Iris pigment epithelial cell (primary cell): ENCODE data around the gene FAM234A.
"Not testable (repeated sequence)": the region's sequence is repeated elsewhere in the genome, so short reads cannot be mapped to it uniquely, and the experiment has no call there.

ENCODE experiments used
- DNase-seq: peaks from one replicate; pipeline ENCODE4 v3.0.0-alpha.2; 2011; ENCODE audit warnings: low read depth

FAM234A gene

DNA sequence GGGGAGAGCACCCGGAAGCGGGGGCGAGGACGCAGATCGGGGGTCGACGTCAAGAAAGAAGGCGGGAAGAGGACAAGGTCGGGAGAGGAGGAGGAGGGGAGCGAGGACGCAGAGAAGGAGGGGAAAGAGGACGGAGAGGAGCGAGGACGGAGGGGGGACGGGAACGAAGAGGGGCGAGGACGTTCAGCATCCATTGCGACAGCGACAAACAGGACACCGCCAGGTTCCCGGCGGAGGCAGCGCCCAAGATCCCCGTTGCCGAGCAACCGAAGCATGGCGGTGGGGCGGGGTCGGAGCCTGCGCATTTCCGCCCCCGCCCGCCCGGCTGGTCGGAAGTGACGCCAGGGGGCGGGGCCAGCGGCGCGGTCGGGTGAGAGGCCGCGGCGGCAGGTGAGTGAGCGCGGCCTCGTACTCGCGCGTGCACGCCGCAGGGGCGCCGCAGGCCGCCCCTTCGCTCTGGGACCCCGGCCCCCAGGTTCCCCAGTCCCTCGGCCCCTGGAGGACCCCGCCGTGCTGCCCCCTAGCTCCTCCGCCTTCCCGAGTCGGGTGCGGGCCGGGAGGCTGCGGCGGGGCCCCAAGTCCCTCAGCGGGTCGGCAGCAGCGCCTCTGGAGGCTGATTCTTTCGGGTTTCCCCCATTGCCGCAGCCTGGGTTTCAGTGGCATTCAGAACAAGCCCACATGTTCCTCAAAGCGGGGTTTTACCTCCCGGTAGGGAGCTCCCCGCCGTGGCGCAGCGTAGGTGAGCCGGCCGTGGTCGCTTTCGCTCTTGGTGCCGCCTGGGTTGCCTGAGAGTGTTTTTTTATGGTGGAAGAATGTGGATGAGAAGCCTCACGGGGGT lies at the start of gene FAM234A:
Gene FAM234A (plus strand): TSS at position 354 of the 838 bp plus-strand sequence. CDS start 19,593 bp downstream, outside the sequence.
- DNase-seq = peak; percentile 88

GRCh38 chr16:185213-185612 lies 49.4 kb upstream of the FAM234A start:
- no peak for DNase-seq

DNA sequence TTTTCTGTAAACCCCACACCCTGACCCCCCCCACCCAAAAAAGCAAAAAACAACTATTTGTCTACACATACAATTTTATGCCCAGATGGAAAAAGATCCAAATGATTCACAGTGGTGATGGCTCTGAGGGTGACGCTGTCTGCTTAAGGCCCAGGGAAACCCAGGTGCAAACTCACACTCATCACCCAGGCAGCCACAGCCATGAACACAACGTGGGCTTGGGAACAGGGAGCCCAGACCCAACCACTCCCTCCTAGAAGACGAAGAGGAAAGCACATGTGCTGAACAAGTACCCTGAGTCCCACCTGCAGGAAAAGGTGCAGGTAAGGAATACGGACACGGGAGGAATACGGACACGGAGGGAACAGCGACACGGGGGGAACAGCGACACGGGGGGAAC lies 48.9 kb upstream of the FAM234A start:
- no peak for DNase-seq

DNA sequence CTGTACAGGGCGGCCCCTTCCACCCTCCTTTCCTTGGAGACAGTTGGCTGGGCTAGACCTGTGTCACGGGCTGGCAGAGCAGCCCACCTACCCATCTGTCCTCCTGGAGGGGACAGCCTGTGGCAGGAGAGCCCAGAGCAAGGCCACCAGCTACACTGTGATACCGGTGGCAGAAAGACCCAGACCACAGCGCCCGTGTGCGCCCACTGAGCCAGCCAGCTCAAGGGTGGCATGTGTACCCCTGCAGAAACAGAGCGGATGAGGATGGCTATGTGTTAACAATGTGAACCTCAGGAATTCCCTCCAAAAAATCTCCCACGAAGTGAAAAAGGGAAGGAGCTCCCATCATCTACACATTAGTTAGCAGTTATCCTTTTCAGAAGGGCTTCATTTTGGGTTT lies 47.3 kb upstream of the FAM234A start:
- no peak for DNase-seq

DNA sequence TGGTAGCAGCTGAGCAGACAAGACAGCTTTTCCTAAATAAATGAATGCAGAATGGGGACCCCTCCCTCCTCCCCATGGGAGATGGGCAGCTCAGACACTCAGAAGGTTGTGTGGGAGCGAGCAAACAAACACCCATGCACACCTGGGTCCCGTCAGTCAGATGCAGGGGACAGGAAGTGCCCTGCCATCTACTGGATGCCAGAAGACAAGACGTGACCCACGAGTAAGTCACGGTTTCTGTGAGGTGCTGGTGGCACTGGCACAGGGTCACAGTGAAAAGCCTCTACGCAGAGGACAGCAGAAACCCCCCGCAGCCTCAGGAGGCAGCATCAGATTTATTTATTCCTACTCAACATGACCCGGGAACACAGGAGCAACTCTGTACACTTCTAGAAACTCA lies 45.9 kb upstream of the FAM234A start:
- DNase-seq = no peak

GRCh38 chr16:189604-190186 lies 44.9 kb upstream of the FAM234A start:
- no peak for DNase-seq

GRCh38 chr16:191831-192230 lies 42.8 kb upstream of the FAM234A start:
- DNase-seq = no peak

DNA sequence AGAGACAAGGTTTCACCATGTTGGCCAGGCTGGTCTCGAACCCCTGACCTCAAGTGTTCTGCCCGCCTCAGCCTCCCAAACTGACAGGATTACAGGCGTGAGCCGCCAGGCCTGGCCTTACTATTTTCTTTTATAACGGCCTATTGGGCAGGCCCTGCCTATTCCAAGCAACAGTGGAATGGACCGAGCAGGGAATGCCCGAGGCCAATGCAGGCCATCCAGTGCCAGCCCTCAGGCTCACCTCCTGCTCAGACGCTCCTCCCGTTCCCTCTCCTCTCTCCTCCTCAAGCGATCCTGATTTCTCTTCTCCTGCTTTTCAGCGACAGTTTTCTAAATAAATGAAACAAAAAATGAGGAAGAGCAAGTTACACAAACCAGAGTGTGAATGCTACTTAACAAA lies 41.9 kb upstream of the FAM234A start:
- no peak for DNase-seq

DNA sequence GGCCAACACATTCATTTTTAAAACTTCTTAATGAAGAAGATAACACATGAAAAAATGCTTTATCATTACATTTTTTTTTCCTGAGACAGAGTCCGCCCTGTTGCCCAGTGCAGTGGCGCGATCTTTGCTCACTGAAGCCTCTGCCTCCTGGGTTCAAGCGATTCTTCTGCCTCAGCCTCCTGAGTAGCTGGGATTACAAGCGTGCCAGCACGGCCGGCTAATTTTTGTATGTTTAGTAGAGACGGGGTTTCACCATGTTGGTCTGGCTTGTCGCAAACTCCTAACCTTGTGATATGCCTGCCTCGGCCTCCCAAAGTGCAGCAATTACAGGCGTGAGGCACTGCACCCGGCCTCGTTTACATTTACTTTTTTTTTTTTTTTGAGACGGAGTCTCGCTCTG lies 41.2 kb upstream of the FAM234A start:
- DNase-seq = no peak

GRCh38 chr16:194516-194915 lies 40.1 kb upstream of the FAM234A start:
- DNase-seq = peak; percentile 89

- peak; percentile 74 for DNase-seq
Measured at GRCh38 chr16:200388-200787, 34.2 kb upstream of the FAM234A start.

- peak; percentile 34 for DNase-seq
Measured at GRCh38 chr16:203246-203645, 31.4 kb upstream of the FAM234A start.

DNA sequence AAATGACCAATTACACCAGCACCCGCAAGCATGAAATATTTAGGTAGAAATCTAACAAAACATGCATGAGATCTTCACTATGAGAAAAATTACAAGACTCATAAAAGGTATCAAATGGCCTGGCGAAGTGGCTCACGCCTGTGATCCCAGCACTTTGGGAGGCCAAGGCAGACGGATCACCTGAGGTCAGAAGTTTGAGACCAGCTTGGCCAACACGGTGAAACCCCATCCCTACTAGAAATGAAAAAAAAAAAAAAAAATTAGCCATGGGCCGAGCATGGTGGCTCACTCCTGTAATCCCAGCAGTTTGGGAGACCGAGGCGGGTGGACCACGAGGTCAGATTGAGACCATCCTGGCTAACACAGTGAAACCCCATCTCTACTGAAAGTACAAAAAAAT lies 30.6 kb upstream of the FAM234A start:
- not testable (repeated sequence) for DNase-seq

- DNase-seq = not testable (repeated sequence)
Measured at GRCh38 chr16:209359-209758, 25.3 kb upstream of the FAM234A start.

DNA sequence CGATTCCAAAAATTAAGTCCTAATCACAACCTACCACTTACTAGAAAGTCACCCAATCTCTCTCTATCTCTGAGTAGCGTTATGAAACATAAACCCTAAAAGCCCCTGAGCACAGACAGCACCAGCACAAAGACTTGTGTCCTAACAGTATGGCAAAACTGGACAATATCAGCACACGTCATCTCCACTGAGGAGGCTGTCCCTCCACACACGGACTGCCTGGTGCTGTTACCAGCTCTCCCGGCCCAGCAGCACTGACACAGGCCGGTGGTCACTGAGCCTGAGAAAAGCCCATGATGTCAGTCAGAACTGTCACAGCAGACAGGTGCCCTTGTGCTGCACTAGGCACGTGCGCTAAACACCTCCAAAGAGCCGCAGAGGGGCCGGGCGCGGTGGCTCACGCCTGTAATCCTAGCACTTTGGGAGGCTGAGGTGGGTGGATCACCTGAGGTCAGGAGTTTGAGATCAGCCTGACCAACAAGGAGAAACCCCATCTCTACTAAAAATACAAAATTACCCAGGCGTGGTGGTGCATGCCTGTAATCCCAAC lies 22.9 kb upstream of the FAM234A start:
- not testable (repeated sequence) for DNase-seq

DNA sequence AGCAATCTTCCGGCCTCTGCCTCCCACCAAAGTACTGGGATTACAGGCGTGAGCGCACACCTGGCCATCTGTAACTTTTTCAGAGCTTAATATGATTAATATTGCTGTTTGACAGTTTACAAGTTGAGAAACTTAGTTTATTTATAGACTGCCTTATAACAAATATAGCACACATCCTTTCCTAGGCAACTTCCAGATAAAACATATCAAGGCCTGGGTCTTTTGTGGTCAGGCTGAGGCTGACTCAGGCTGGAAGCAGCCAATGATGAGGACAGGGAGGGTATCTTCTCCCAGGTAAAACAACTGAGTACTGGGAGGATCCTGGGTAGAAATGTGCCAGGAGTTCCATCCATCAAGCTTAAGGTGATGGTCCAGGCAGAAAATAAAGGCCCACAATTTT lies 21.6 kb upstream of the FAM234A start:
- peak; percentile 41 for DNase-seq

GRCh38 chr16:220021-220420 lies 14.6 kb upstream of the FAM234A start:
- DNase-seq = no peak

DNA sequence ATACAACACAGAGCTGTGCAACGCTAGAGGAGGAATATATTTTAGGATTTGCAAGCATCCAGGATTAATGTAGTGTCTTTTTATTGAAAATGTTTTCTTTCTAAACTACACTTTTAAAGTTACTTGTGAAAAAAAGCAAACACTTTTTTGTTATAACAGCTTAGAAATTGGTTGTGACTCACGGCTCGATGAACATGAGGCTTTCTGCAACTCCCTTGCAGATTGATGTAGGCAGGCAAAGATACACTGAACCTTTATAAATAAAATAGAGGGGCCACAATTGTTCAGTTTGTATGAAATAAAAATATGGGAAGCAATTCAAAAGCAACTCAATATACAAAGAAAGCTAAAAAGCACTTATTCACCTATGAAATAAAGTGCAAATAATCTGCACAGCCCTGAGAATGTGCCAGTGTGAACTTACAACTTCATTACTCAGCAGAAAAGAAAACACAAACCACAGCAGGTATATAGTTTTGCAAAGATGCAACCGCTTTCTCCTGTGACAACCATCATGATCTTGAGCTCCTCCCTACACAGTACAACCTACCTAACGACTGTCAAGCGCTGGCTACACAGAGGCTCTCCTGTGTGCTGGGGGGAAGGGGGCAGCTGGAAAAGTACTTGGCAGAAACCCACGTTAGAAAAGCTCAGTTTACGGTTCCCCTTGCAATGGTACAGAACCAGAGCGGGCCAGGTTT lies 6.3 kb upstream of the FAM234A start:
- peak; percentile 23 for DNase-seq

- peak; percentile 85 for DNase-seq
Measured at GRCh38 chr16:228852-229730, 5.5 kb upstream of the FAM234A start, which contains the start of gene LUC7L. LUC7L (minus strand) TSS chr16:229449; CDS start chr16:229339, 110 bp downstream.

GRCh38 chr16:229731-230281 lies 4.8 kb upstream of the FAM234A start:
- no peak for DNase-seq

GRCh38 chr16:230351-230750 lies 4.3 kb upstream of the FAM234A start:
- DNase-seq = not testable (repeated sequence)
